Measurements from ENCODE around the gene SS18L1. TPM values are rescaled to one million over a fixed set of nuclear protein-coding genes. Genes with fewer than 3 reads are reported as not detected.

The SS18L1 gene
- total and polyA plus RNA-seq, 2 experiments from 2014 or later: 6.5 to 32.6 TPM

DNA sequence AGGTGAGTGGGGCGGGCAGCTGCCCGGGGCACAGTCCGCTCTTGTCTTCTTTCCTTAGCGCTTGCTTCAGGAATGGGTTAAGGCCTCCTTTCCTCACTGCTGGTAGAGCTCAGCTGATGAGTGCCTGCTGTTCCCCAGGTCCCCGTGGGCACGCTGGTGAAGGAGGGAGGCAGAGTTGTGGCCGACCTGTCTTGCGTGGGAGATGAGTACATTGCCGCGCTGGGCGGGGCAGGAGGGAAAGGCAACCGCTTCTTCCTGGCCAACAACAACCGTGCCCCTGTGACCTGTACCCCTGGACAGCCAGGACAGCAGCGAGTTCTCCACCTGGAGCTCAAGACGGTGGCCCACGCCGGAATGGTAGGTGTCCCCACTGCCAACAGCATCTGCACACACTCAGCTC lies 54.9 kb downstream of the SS18L1 start (continued):
- TF ChIP-seq, protein P1, sequence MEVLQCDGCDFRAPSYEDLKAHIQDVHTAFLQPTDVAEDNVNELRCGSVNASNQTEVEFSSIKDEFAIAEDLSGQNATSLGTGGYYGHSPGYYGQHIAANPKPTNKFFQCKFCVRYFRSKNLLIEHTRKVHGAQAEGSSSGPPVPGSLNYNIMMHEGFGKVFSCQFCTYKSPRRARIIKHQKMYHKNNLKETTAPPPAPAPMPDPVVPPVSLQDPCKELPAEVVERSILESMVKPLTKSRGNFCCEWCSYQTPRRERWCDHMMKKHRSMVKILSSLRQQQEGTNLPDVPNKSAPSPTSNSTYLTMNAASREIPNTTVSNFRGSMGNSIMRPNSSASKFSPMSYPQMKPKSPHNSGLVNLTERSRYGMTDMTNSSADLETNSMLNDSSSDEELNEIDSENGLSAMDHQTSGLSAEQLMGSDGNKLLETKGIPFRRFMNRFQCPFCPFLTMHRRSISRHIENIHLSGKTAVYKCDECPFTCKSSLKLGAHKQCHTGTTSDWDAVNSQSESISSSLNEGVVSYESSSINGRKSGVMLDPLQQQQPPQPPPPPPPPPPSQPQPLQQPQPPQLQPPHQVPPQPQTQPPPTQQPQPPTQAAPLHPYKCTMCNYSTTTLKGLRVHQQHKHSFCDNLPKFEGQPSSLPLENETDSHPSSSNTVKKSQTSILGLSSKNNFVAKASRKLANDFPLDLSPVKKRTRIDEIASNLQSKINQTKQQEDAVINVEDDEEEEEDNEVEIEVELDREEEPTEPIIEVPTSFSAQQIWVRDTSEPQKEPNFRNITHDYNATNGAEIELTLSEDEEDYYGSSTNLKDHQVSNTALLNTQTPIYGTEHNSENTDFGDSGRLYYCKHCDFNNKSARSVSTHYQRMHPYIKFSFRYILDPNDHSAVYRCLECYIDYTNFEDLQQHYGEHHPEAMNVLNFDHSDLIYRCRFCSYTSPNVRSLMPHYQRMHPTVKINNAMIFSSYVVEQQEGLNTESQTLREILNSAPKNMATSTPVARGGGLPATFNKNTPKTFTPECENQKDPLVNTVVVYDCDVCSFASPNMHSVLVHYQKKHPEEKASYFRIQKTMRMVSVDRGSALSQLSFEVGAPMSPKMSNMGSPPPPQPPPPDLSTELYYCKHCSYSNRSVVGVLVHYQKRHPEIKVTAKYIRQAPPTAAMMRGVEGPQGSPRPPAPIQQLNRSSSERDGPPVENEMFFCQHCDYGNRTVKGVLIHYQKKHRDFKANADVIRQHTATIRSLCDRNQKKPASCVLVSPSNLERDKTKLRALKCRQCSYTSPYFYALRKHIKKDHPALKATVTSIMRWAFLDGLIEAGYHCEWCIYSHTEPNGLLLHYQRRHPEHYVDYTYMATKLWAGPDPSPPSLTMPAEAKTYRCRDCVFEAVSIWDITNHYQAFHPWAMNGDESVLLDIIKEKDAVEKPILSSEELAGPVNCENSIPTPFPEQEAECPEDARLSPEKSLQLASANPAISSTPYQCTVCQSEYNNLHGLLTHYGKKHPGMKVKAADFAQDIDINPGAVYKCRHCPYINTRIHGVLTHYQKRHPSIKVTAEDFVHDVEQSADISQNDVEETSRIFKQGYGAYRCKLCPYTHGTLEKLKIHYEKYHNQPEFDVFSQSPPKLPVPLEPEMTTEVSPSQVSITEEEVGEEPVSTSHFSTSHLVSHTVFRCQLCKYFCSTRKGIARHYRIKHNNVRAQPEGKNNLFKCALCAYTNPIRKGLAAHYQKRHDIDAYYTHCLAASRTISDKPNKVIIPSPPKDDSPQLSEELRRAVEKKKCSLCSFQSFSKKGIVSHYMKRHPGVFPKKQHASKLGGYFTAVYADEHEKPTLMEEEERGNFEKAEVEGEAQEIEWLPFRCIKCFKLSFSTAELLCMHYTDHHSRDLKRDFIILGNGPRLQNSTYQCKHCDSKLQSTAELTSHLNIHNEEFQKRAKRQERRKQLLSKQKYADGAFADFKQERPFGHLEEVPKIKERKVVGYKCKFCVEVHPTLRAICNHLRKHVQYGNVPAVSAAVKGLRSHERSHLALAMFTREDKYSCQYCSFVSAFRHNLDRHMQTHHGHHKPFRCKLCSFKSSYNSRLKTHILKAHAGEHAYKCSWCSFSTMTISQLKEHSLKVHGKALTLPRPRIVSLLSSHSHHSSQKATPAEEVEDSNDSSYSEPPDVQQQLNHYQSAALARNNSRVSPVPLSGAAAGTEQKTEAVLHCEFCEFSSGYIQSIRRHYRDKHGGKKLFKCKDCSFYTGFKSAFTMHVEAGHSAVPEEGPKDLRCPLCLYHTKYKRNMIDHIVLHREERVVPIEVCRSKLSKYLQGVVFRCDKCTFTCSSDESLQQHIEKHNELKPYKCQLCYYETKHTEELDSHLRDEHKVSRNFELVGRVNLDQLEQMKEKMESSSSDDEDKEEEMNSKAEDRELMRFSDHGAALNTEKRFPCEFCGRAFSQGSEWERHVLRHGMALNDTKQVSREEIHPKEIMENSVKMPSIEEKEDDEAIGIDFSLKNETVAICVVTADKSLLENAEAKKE (CRISPR knock-in tag; IDR thresholded peaks at IDR 0.05): no peak
- TF ChIP-seq CREB1 (CRISPR knock-in tag; IDR thresholded peaks at IDR 0.05; ENCODE audit: low read depth): no peak
- TF ChIP-seq ZNF114 (CRISPR knock-in tag; IDR thresholded peaks at IDR 0.05): no peak
- no peak for TF ChIP-seq NANOG (IDR thresholded peaks at IDR 0.05; ENCODE audit: borderline replicate concordance)
- TF ChIP-seq, protein P2, sequence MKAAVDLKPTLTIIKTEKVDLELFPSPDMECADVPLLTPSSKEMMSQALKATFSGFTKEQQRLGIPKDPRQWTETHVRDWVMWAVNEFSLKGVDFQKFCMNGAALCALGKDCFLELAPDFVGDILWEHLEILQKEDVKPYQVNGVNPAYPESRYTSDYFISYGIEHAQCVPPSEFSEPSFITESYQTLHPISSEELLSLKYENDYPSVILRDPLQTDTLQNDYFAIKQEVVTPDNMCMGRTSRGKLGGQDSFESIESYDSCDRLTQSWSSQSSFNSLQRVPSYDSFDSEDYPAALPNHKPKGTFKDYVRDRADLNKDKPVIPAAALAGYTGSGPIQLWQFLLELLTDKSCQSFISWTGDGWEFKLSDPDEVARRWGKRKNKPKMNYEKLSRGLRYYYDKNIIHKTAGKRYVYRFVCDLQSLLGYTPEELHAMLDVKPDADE (IDR thresholded peaks at IDR 0.05): no peak

DNA sequence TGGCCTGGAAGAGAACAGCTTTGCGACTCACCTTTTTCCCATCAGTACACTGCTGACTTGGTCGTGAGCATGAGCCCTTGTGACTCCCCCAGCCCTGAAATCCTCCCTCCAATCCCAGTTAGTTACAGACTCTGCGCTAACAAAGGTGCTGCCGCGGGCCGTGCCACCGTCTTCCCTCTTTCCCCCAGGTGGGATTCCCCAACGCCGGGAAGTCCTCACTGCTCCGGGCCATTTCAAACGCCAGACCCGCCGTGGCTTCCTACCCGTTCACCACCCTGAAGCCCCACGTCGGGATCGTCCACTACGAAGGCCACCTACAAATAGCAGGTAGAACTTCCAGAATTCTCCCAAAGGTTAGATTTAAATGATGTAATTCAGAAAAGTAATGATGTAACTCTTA lies 55.4 kb downstream of the SS18L1 start:
- Mint-ChIP-seq H3K4me3 (no peak overlapping the region), H3K27me3 (ENCODE audit: insufficient read depth, low read depth, poor library complexity) (peaks cover 2% of the 10 kb centered on the region), H3K9me3 (no peaks in the 10 kb centered on the region), H3K36me3 (ENCODE audit: low read depth) (peaks cover 51% of the 10 kb centered on the region), H3K27ac (no peak overlapping the region), H3K4me1 (no peaks in the 10 kb centered on the region; the same call in 2 of the 3 replicates)
- DNase-seq (ENCODE audit: low spot score): no peak
- no peak overlapping the region for H3K4me2 ChIP-seq
- no peak overlapping the region for H2AFZ ChIP-seq
- no peaks in the 10 kb centered on the region for H3F3A ChIP-seq (replicated peaks; ENCODE audit: low read depth)
- no peaks in the 10 kb centered on the region for H3K4me1 ChIP-seq (ENCODE audit: insufficient read depth)
- no peaks in the 10 kb centered on the region for H3K79me2 ChIP-seq (replicated peaks; ENCODE audit: insufficient read depth)
- H3K27me3 ChIP-seq (ENCODE audit: insufficient read depth): no peaks in the 10 kb centered on the region
- no peak overlapping the region for H3K27ac ChIP-seq (ENCODE audit: low read depth)
- H3K4me3 ChIP-seq: no peak overlapping the region
- no peaks in the 10 kb centered on the region; the same call in none of the 2 replicates for H3K36me3 ChIP-seq (ENCODE audit: insufficient read depth)
- H3K9me2 ChIP-seq (ENCODE audit: insufficient read depth): no peaks in the 10 kb centered on the region
- H4K20me1 ChIP-seq (replicated peaks; ENCODE audit: insufficient read depth): no peaks in the 10 kb centered on the region
- ATAC-seq: no peak
- TF ChIP-seq EZH2phosphoT487 (IDR thresholded peaks at IDR 0.05; ENCODE audit: unreplicated experiment) (no peak), ZNF114 (CRISPR knock-in tag; IDR thresholded peaks at IDR 0.05) (no peak), CREB1 (CRISPR knock-in tag; IDR thresholded peaks at IDR 0.05; ENCODE audit: low read depth) (no peak), JUNB (IDR thresholded peaks at IDR 0.05; ENCODE audit: unreplicated experiment) (no peak)
- TF ChIP-seq, protein P1 (CRISPR knock-in tag; IDR thresholded peaks at IDR 0.05): no peak
